GM21390 (cell line): ENCODE results near the gene HNRNPC.
A peak's percentile ranks its signal among the peaks of the same experiment; 100 is the strongest.
"Not testable (repeated sequence)": the region's sequence is repeated elsewhere in the genome, so short reads cannot be mapped to it uniquely, and the experiment has no call there.

Experiments
- ATAC-seq: cut with Tn5 transposase; IDR thresholded peaks from one replicate; pipeline ENCODE4 v1.9.1; 2021; ENCODE audit not compliant: unreplicated experiment

HNRNPC gene

DNA sequence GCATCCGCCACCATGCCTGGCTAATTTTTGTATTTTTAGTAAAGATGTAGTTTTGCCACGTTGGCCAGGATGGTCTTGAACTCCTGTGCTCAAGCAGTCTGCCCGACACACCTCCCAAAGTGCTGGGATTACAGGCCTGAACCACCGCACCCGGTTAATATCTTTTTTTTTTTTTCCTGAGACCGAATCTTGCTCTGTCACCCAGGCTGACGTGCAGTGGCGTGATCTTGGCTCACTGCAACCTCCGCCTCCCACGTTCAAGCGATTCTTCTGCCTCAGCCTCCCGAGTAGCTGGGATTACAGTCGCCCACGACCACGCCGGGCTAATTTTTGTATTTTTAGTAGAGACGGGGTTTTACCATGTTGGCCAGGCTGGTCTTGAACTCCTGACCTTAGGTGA lies 3.4 kb upstream of the HNRNPC start:
- ATAC-seq = not testable (repeated sequence)

- ATAC-seq = no peak
Measured at GRCh38 chr14:21268617-21269251, 508 bp downstream of the HNRNPC start.

DNA sequence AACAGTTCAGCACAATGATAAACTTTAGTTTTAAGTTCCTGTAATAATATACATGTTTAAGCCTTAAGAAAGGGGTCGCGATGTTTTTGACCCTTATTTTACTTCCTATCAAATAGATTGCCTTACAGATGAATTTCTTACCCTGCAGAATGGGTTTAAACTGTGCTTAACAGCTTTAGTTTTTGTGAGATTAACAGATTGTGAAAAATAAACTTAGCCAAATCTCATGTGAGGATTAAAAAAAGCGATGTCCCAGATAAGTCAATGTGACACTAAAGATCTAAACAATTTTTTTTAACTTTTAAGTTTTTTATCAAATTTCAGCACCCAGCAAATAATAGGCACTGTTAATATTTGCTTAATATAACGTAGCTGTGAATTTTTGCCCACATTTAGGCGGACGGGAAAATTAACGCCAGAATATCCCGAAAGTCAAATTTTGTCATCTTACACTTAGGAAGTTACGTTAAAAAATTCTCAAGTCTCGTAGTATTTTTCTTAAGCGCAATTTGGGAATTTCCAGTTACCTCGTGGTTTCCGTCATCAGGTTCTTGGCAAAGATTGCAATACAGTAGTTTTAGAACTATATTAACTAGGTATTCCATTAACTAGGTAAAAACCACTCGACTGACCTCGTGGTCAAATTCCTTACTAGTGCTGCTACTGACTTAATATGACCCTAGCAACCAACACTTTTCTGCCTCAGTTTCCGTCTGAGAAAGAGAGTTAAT lies 1.2 kb downstream of the HNRNPC start:
- ATAC-seq = no peak

- no peak for ATAC-seq
Measured at GRCh38 chr14:21267431-21267845, 1.8 kb downstream of the HNRNPC start.

DNA sequence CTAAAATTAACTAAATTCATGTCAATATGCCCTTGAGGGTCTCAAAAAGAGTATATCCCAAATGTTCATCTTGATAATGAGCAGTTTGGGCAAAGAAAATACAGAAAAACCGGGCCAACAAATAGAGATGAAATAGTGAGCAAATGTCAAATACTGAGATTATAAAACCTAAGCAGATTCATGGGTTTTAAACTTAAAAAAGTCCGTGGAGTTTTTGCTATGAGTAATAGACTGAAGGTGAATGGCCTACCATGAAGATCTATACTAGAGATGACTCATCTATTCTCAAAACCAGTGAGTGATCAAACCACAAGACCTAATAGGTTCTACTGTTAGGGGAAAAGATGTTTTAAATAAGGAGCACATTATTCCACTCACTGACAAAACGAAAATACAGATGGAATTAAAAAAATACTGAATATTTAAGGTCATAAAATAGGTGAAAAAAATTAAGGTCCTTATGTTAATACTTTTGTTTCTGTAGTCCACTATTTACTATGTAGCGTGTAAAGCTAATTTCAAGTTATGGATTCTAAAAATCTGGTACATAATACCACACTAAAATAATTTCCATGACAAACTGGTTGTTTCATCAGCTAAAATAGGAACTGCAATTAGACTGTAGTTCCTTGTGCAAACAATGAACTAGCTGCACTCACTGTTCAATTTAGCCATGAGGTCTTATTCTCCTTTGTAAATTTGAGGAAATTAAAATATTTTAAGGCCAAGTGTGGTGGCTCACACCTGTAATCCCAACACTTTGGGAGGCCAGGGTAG lies 5.0 kb downstream of the HNRNPC start:
- peak; percentile 60 for ATAC-seq

GRCh38 chr14:21263284-21264024 lies 5.8 kb downstream of the HNRNPC start:
- ATAC-seq = no peak

DNA sequence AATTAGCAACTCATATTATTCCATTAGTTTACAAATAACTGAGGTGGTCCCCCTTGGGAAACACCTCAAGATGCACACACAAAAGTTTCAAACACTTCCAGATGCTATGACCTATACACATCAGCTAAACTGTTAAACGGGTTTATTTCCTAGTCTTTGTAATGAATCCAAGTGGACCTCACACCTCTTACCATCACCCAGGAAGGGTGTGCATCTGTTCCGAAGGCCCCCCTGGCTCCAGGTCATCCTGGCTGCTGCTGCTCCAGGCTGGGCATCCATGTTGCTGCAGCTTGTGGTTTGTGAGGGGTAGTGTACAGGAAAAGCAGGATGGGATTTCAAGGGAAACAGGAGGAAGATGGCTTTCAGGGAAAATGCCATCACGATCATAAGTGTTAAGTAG lies 6.8 kb downstream of the HNRNPC start:
- no peak for ATAC-seq

GRCh38 chr14:21261824-21262223 lies 7.4 kb downstream of the HNRNPC start:
- ATAC-seq = no peak

GRCh38 chr14:21258889-21259787 lies 10.1 kb downstream of the HNRNPC start:
- ATAC-seq = no peak

- ATAC-seq = no peak
Measured at GRCh38 chr14:21258005-21258888, 11.0 kb downstream of the HNRNPC start.

DNA sequence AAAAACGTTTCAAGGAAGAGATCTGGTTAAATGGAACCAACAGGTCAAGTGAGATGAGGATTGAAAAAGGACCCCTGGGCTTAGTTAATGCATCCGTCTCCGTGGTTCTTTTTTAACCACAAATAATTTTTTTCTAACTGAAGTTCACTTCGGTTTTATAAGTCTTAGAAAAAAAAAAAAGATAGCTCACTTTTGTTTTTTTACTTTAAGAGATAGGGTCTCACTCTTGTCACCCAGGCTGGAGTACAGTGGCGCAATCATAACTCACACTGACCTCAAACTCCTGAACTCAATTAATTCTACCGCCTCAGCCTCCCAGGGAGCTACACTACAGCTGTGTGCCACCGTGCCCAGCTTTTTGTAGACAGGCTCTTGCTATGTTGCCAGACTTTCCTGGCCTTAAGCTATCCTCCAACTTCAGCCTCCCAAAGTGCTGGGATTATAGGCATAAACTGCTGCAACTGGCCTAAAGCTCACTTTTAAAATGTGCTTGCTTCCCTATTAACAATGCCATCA lies 11.8 kb downstream of the HNRNPC start:
- no peak for ATAC-seq

GRCh38 chr14:21256539-21257393 lies 12.5 kb downstream of the HNRNPC start:
- ATAC-seq = no peak

- not testable (repeated sequence) for ATAC-seq
Measured at GRCh38 chr14:21256102-21256447, 13.2 kb downstream of the HNRNPC start.

GRCh38 chr14:21255385-21256101 lies 13.7 kb downstream of the HNRNPC start:
- no peak for ATAC-seq

- ATAC-seq = no peak
Measured at GRCh38 chr14:21252149-21252548, 17.1 kb downstream of the HNRNPC start.

GRCh38 chr14:21251215-21251614 lies 18.0 kb downstream of the HNRNPC start:
- ATAC-seq = no peak

GRCh38 chr14:21248739-21249411 lies 20.4 kb downstream of the HNRNPC start:
- ATAC-seq = no peak
